HepG2 (cell line): ENCODE results near the gene TAMALIN. TPM values are rescaled to one million over a fixed set of nuclear protein-coding genes. Genes with fewer than 3 reads are reported as not detected.

Experiments
- ATF4 ChIP-seq, 2 experiments: fragments of 450-650 bp in 1 of 2; sonication (generic) in 1 of 2; formaldehyde crosslinking; IDR thresholded peaks; 2 replicates each; pipeline versions ENCODE4 v1.5.0 to v1.8.0; 2020 to 2022; ENCODE audit warnings: mild to moderate bottlenecking in 1 of 2, missing genetic modification reagents in 1 of 2
- CEBPB ChIP-seq: IDR thresholded peaks from 2 replicates; pipeline ENCODE4 v1.6.1; 2011; ENCODE audit warnings: low read depth, low read length, improper control_type of control experiment, borderline replicate concordance
- ELF1 ChIP-seq: sonication (generic); formaldehyde crosslinking; IDR thresholded peaks from 2 replicates; pipeline ENCODE4 v1.4.0; 2020; ENCODE audit warnings: missing genetic modification reagents
- EP300 ChIP-seq, 3 experiments: sonication (generic) in 1 of 3; formaldehyde crosslinking in 1 of 3; IDR thresholded peaks; 2 replicates each; pipeline versions ENCODE4 v1.5.1 to v1.6.1; 2011 to 2020; ENCODE audit warnings: low read depth in 2 of 3, low read length in 2 of 3, borderline replicate concordance in 1 of 3, improper control_type of control experiment in 1 of 3, mild to moderate bottlenecking in 1 of 3, missing genetic modification reagents in 1 of 3, moderate library complexity in 1 of 3
- HMG20A ChIP-seq: IDR thresholded peaks from 2 replicates; pipeline ENCODE4 v1.6.1; 2016; ENCODE audit warnings: borderline replicate concordance
- HMG20B ChIP-seq: conservative IDR thresholded peaks from 2 replicates; pipeline ENCODE4 v1.6.1; 2016; ENCODE audit warnings: missing genetic modification reagents, missing compliant biosample characterization
- HNF1A ChIP-seq, 2 experiments: sonication (generic) in 1 of 2; formaldehyde crosslinking in 1 of 2; IDR thresholded peaks; 2 replicates each; pipeline versions ENCODE4 v1.4.0 to v1.6.1; 2016 to 2020; ENCODE audit warnings: borderline replicate concordance in 1 of 2, low read depth in 1 of 2, mild to moderate bottlenecking in 1 of 2, missing genetic modification reagents in 1 of 2
- HNF1B ChIP-seq: sonication (generic); formaldehyde crosslinking; IDR thresholded peaks from 2 replicates; pipeline ENCODE4 v1.5.1; 2020; ENCODE audit warnings: mild to moderate bottlenecking, moderate library complexity, missing genetic modification reagents
- KAT8 ChIP-seq: IDR thresholded peaks from 2 replicates; pipeline ENCODE4 v1.6.1; 2016; ENCODE audit warnings: missing genetic modification reagents, missing compliant biosample characterization
- MIXL1 ChIP-seq: IDR thresholded peaks from 2 replicates; pipeline ENCODE4 v1.6.1; 2016
- NPAS2 ChIP-seq: sonication (generic); formaldehyde crosslinking; IDR thresholded peaks from 2 replicates; pipeline ENCODE4 v1.8.0; 2022; ENCODE audit warnings: mild to moderate bottlenecking, missing genetic modification reagents, borderline replicate concordance
- RXRA ChIP-seq: sonication (generic); formaldehyde crosslinking; IDR thresholded peaks from 2 replicates; pipeline ENCODE4 v1.5.1; 2020; ENCODE audit warnings: missing genetic modification reagents
- SAP130 ChIP-seq: IDR thresholded peaks from 2 replicates; pipeline ENCODE4 v1.6.1; 2016; ENCODE audit warnings: low read depth
- SOX6 ChIP-seq, 2 experiments: fragments of 450-650 bp in 1 of 2; sonication (generic) in 1 of 2; formaldehyde crosslinking in 1 of 2; IDR thresholded peaks; 2 replicates each; pipeline versions ENCODE4 v1.4.0 to v1.6.1; 2017 to 2020; ENCODE audit warnings: antibody characterized with exemption in 1 of 2, mild to moderate bottlenecking in 1 of 2, missing genetic modification reagents in 1 of 2
- SP2 ChIP-seq: sonication (generic); formaldehyde crosslinking; IDR thresholded peaks from 2 replicates; pipeline ENCODE4 v1.5.1; 2020; ENCODE audit warnings: mild to moderate bottlenecking, missing genetic modification reagents
- TEAD3 ChIP-seq: optimal IDR thresholded peaks from 2 replicates; pipeline ENCODE3; 2016; ENCODE audit warnings: borderline replicate concordance
- ZBTB46 ChIP-seq: sonication (generic); formaldehyde crosslinking; IDR thresholded peaks from 2 replicates; pipeline ENCODE4 v1.4.0; 2020; ENCODE audit warnings: mild to moderate bottlenecking, missing genetic modification reagents, borderline replicate concordance
- ZMYM4 ChIP-seq: sonication (generic); formaldehyde crosslinking; IDR thresholded peaks from 2 replicates; pipeline ENCODE4 v1.8.1; 2023; ENCODE audit warnings: mild to moderate bottlenecking, missing genetic modification reagents
- ZNF652 ChIP-seq: IDR thresholded peaks from 2 replicates; pipeline ENCODE4 v1.6.1; 2016; ENCODE audit warnings: low read depth, borderline replicate concordance
- ZNF720 ChIP-seq: sonication (generic); formaldehyde crosslinking; IDR thresholded peaks from 2 replicates; pipeline ENCODE4 v1.4.0; 2020; ENCODE audit warnings: missing genetic modification reagents
- polyA plus RNA-seq, 8 experiments: library from polyadenylated mRNA; depleted of rRNA in 3 of 8; stranded (reverse) in 7 of 8; unstranded in 1 of 8; fragments of >200 nt; fragmentation: Illumina TruSeq in 4 of 8; extraction: Trizol in 4 of 8; gene quantifications; 2 replicates each; pipeline versions ENCODE4 v1.2.1 to v1.2.3, GENCODE V29; 2011 to 2016; ENCODE audit warnings: low read depth in 4 of 8, missing spikeins in 1 of 8, mixed read lengths in 1 of 8; ENCODE audit not compliant: insufficient read depth in 1 of 8
- total RNA-seq, 5 experiments: library from RNA; depleted of rRNA; stranded (reverse); fragments of >200 nt; fragmentation: Illumina TruSeq; extraction: Trizol; gene quantifications; 2 replicates each; pipeline ENCODE4 v1.2.3, GENCODE V29; 2016; ENCODE audit warnings: low read depth in 1 of 5

TAMALIN gene
- total and polyA plus RNA-seq, 2 of the 13 experiments (the other 11 are each of a cell fraction or from before 2014, with no cell fraction given): 2.9 to 10.9 TPM

GRCh38 chr12:51976376-51977160, 30.2 kb upstream of the TAMALIN start (continued):
- TF ChIP-seq HNF1A (IDR thresholded peaks at IDR 0.05; ENCODE audit: low read depth) (peak; percentile 95), HNF1A (CRISPR knock-in tag; IDR thresholded peaks at IDR 0.05; ENCODE audit: borderline replicate concordance) (peak; percentile 97), RXRA (CRISPR knock-in tag) (peak; percentile 25; the same call in 1 of the 2 replicates), ZBTB46 (CRISPR knock-in tag) (no peak), ZNF720 (CRISPR knock-in tag) (no peak), EP300 (IDR thresholded peaks at IDR 0.05; ENCODE audit: low read depth in 2 of 2, low read length in 2 of 2) (peak in 1 of 2 experiments; percentile 45; a peak in 1 of 4 replicates), EP300 (CRISPR knock-in tag; IDR thresholded peaks at IDR 0.05; ENCODE audit: borderline replicate concordance) (no peak), ATF4 (CRISPR knock-in tag; IDR thresholded peaks at IDR 0.05) (peak in 1 of 2 experiments; percentile 41; a peak in 1 of 4 replicates), ELF1 (no peak), SP2 (CRISPR knock-in tag) (no peak), ZMYM4 (CRISPR knock-in tag) (peak; percentile 66), ZNF652 (CRISPR knock-in tag) (peak; percentile 40; the same call in 1 of the 2 replicates), HMG20A (CRISPR knock-in tag) (peak; percentile 51; the same call in 1 of the 2 replicates), MIXL1 (CRISPR knock-in tag) (peak; percentile 16; the same call in 1 of the 2 replicates), CEBPB (peak; percentile 62; the same call in 1 of the 2 replicates), HMG20B (no peak), HNF1B (peak; percentile 86), KAT8 (CRISPR knock-in tag) (peak; percentile 23; the same call in 1 of the 2 replicates), TEAD3 (CRISPR knock-in tag) (peak; percentile 8), SOX6 (IDR thresholded peaks at IDR 0.05) (no peak), SOX6 (CRISPR knock-in tag; IDR thresholded peaks at IDR 0.05) (peak; percentile 63), SAP130 (peak; percentile 54), NPAS2 (CRISPR knock-in tag) (no peak)
